WTC11 (cell line): ENCODE results near the gene APMAP. TPM values are rescaled to one million over a fixed set of nuclear protein-coding genes. Genes with fewer than 3 reads are reported as not detected.

Source experiments
- ATAC-seq: fragments of 200-7000 bp; cut with Tn5 transposase; 2 replicates; pipeline ENCODE4 v1.10.0; 2021; ENCODE audit warnings: mild to moderate bottlenecking, moderate library complexity
- CTCF ChIA-PET: fragments of 300-600 bp; sonication (Branson Sonifier 250); formaldehyde crosslinking; loops from one replicate; lab custom pipeline; 2021; ENCODE audit warnings: antibody characterized with exemption; lab: Charles Lee
- POLR2A ChIA-PET: fragments of 350-600 bp; sonication (Branson Sonifier 250); formaldehyde crosslinking; loops from one replicate; lab custom pipeline; 2021; ENCODE audit warnings: antibody characterized with exemption; lab: Charles Lee
- DNase-seq: peaks from one replicate; pipeline ENCODE4 v3.0.0; 2021; ENCODE audit warnings: low spot score
- H3K27ac Mint-ChIP-seq: 2 replicates; pipeline ENCODE4 v1.8.0; 2021; ENCODE audit warnings: mixed read lengths
- H3K27me3 Mint-ChIP-seq: 2 replicates; pipeline ENCODE4 v1.8.0; 2021; ENCODE audit warnings: low read depth, mild to moderate bottlenecking, moderate library complexity, mixed read lengths
- H3K36me3 Mint-ChIP-seq: 2 replicates; pipeline ENCODE4 v1.8.0; 2021; ENCODE audit warnings: mixed read lengths
- H3K4me1 Mint-ChIP-seq: 2 replicates; pipeline ENCODE4 v1.8.0; 2022; ENCODE audit warnings: mixed read lengths
- H3K4me3 Mint-ChIP-seq: 2 replicates; pipeline ENCODE4 v1.8.0; 2021; ENCODE audit warnings: mild to moderate bottlenecking, moderate library complexity, mixed read lengths
- H3K9me3 Mint-ChIP-seq: 2 replicates; pipeline ENCODE4 v1.8.0; 2021; ENCODE audit warnings: mixed read lengths
- CDX4 ChIP-seq: fragments of 250-450 bp; sonication (Bioruptor Pico); IDR thresholded peaks from 2 replicates; pipeline ENCODE4 v1.9.0; 2021; ENCODE audit warnings: moderate library complexity, mild to moderate bottlenecking, inconsistent platforms, borderline replicate concordance
- EMX1 ChIP-seq: fragments of 250-450 bp; sonication (Bioruptor Pico); IDR thresholded peaks from 2 replicates; pipeline ENCODE4 v1.8.0; 2021; ENCODE audit warnings: mild to moderate bottlenecking
- FOXP1 ChIP-seq: sonication (generic); formaldehyde crosslinking; IDR thresholded peaks from 2 replicates; pipeline ENCODE4 v1.8.0; 2022; ENCODE audit warnings: missing genetic modification reagents, mild to moderate bottlenecking, moderate library complexity, borderline replicate concordance
- HMGA2 ChIP-seq: fragments of 250-450 bp; sonication (Bioruptor Pico); IDR thresholded peaks from 2 replicates; pipeline ENCODE4 v1.4.0; 2021; ENCODE audit warnings: mild to moderate bottlenecking, moderate library complexity
- KAT7 ChIP-seq: sonication (generic); formaldehyde crosslinking; IDR thresholded peaks from 2 replicates; pipeline ENCODE4 v1.8.1; 2023; ENCODE audit warnings: missing genetic modification reagents, mild to moderate bottlenecking, borderline replicate concordance
- PREB ChIP-seq: sonication (generic); formaldehyde crosslinking; IDR thresholded peaks from 2 replicates; pipeline ENCODE4 v1.8.1; 2022; ENCODE audit warnings: mild to moderate bottlenecking, missing genetic modification reagents, moderate library complexity, borderline replicate concordance
- PRRX2 ChIP-seq: fragments of 250-450 bp; sonication (Bioruptor Pico); IDR thresholded peaks from 2 replicates; pipeline ENCODE4 v1.8.0; 2021; ENCODE audit warnings: mild to moderate bottlenecking
- SMAD3 ChIP-seq: sonication (generic); formaldehyde crosslinking; IDR thresholded peaks from 2 replicates; pipeline ENCODE4 v1.8.0; 2022; ENCODE audit warnings: missing genetic modification reagents, mild to moderate bottlenecking, borderline replicate concordance
- TCF7 ChIP-seq: sonication (generic); formaldehyde crosslinking; IDR thresholded peaks from 2 replicates; pipeline ENCODE4 v1.8.0; 2022; ENCODE audit warnings: mild to moderate bottlenecking, low read depth, missing genetic modification reagents, moderate library complexity
- ZBTB43 ChIP-seq: sonication (generic); formaldehyde crosslinking; IDR thresholded peaks from 2 replicates; pipeline ENCODE4 v1.8.1; 2023; ENCODE audit warnings: mild to moderate bottlenecking, missing genetic modification reagents
- ZMAT4 ChIP-seq: fragments of 250-450 bp; sonication (Bioruptor Pico); IDR thresholded peaks from 2 replicates; pipeline ENCODE4 v1.9.0; 2021; ENCODE audit warnings: mild to moderate bottlenecking
- ZNF219 ChIP-seq: sonication (generic); formaldehyde crosslinking; IDR thresholded peaks from 2 replicates; pipeline ENCODE4 v1.8.0; 2023; ENCODE audit warnings: missing genetic modification reagents, mild to moderate bottlenecking, borderline replicate concordance
- ZNF317 ChIP-seq: sonication (generic); formaldehyde crosslinking; IDR thresholded peaks from 2 replicates; pipeline ENCODE4 v1.8.1; 2023; ENCODE audit warnings: low read depth, mild to moderate bottlenecking, moderate library complexity, missing genetic modification reagents, borderline replicate concordance
- ZNF416 ChIP-seq: fragments of 250-450 bp; sonication (Bioruptor Pico); IDR thresholded peaks from 2 replicates; pipeline ENCODE4 v1.9.0; 2021; ENCODE audit warnings: mild to moderate bottlenecking, inconsistent platforms
- total RNA-seq: library from RNA; stranded (reverse); gene quantifications from 3 replicates; pipeline ENCODE4 v1.2.3, GENCODE V29; 2021
- TF ChIP-seq, protein P1 (sequence below): fragments of 250-450 bp; sonication (Bioruptor Pico); IDR thresholded peaks from 2 replicates; pipeline ENCODE4 v1.8.0; 2021; ENCODE audit warnings: mild to moderate bottlenecking
- TF ChIP-seq, protein P2 (sequence below): fragments of 250-450 bp; sonication (Bioruptor Pico); IDR thresholded peaks from 2 replicates; pipeline ENCODE4 v1.9.0; 2021; ENCODE audit warnings: mild to moderate bottlenecking, borderline replicate concordance

APMAP gene
- total RNA-seq, 1 experiment from 2014 or later = 55.3 TPM

GRCh38 chr20:24998631-24999445 lies 6.3 kb upstream of the APMAP start:
- Mint-ChIP-seq H3K4me1 (peaks cover 6% of the 10 kb centered on the region), H3K9me3 (peaks cover 8% of the 10 kb centered on the region), H3K27me3 (peaks cover 4% of the 10 kb centered on the region; the same call in 1 of the 2 replicates), H3K27ac (no peak overlapping the region), H3K4me3 (no peak overlapping the region), H3K36me3 (no peaks in the 10 kb centered on the region)
- ATAC-seq (no peak), DNase-seq (no peak)
- CTCF ChIA-PET = interaction anchor here (1.4 kb wide), 1 partner anchor 67 kb away, joined by 7 read pairs; no protein-coding TSS in a partner anchor
- POLR2A ChIA-PET = no interaction called here
- TF ChIP-seq EMX1 (CRISPR knock-in tag) (no peak), CDX4 (CRISPR knock-in tag) (no peak), ZNF219 (no peak), ZMAT4 (CRISPR knock-in tag) (no peak), TCF7 (no peak), SMAD3 (CRISPR knock-in tag) (no peak), FOXP1 (CRISPR knock-in tag) (no peak), KAT7 (CRISPR knock-in tag) (no peak), PREB (CRISPR knock-in tag) (no peak), ZNF416 (CRISPR knock-in tag) (no peak), ZNF317 (CRISPR knock-in tag) (no peak), PRRX2 (no peak), ZBTB43 (CRISPR knock-in tag) (no peak), HMGA2 (no peak)
- TF ChIP-seq, protein P1, sequence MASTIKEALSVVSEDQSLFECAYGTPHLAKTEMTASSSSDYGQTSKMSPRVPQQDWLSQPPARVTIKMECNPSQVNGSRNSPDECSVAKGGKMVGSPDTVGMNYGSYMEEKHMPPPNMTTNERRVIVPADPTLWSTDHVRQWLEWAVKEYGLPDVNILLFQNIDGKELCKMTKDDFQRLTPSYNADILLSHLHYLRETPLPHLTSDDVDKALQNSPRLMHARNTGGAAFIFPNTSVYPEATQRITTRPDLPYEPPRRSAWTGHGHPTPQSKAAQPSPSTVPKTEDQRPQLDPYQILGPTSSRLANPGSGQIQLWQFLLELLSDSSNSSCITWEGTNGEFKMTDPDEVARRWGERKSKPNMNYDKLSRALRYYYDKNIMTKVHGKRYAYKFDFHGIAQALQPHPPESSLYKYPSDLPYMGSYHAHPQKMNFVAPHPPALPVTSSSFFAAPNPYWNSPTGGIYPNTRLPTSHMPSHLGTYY (CRISPR knock-in tag) = no peak
- TF ChIP-seq, protein P2, sequence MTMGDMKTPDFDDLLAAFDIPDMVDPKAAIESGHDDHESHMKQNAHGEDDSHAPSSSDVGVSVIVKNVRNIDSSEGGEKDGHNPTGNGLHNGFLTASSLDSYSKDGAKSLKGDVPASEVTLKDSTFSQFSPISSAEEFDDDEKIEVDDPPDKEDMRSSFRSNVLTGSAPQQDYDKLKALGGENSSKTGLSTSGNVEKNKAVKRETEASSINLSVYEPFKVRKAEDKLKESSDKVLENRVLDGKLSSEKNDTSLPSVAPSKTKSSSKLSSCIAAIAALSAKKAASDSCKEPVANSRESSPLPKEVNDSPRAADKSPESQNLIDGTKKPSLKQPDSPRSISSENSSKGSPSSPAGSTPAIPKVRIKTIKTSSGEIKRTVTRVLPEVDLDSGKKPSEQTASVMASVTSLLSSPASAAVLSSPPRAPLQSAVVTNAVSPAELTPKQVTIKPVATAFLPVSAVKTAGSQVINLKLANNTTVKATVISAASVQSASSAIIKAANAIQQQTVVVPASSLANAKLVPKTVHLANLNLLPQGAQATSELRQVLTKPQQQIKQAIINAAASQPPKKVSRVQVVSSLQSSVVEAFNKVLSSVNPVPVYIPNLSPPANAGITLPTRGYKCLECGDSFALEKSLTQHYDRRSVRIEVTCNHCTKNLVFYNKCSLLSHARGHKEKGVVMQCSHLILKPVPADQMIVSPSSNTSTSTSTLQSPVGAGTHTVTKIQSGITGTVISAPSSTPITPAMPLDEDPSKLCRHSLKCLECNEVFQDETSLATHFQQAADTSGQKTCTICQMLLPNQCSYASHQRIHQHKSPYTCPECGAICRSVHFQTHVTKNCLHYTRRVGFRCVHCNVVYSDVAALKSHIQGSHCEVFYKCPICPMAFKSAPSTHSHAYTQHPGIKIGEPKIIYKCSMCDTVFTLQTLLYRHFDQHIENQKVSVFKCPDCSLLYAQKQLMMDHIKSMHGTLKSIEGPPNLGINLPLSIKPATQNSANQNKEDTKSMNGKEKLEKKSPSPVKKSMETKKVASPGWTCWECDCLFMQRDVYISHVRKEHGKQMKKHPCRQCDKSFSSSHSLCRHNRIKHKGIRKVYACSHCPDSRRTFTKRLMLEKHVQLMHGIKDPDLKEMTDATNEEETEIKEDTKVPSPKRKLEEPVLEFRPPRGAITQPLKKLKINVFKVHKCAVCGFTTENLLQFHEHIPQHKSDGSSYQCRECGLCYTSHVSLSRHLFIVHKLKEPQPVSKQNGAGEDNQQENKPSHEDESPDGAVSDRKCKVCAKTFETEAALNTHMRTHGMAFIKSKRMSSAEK = no peak
